ENCODE data around the gene CDYL.

CDYL gene

GRCh38 chr6:4973415-4973814 lies 197.2 kb downstream of the CDYL start:
- Histone ChIP-seq H3K9me3 (ENCODE audit: control insufficient read depth, insufficient read depth, low read length) (no peaks in the 10 kb centered on the region), H3K36me3 (ENCODE audit: insufficient read depth, low read length) (no peaks in the 10 kb centered on the region), H3K4me1 (ENCODE audit: insufficient read depth, low read length) (peaks cover 14% of the 10 kb centered on the region), H3K9ac (ENCODE audit: low read depth, low read length) (no peak overlapping the region)

- Histone ChIP-seq H3K4me1 (ENCODE audit: insufficient read depth, low read length) (peaks cover 14% of the 10 kb centered on the region), H3K9me3 (ENCODE audit: control insufficient read depth, insufficient read depth, low read length) (no peaks in the 10 kb centered on the region), H3K9ac (ENCODE audit: low read depth, low read length) (no peak overlapping the region), H3K36me3 (ENCODE audit: insufficient read depth, low read length) (no peaks in the 10 kb centered on the region)
Observed at GRCh38 chr6:4973982-4974745, 198.0 kb downstream of the CDYL start.

GRCh38 chr6:4974962-4975361 lies 198.8 kb downstream of the CDYL start:
- H3K36me3 ChIP-seq (ENCODE audit: insufficient read depth, low read length), result no peaks in the 10 kb centered on the region
- no peak overlapping the region for H3K9ac ChIP-seq (ENCODE audit: low read depth, low read length)
- H3K9me3 ChIP-seq (ENCODE audit: control insufficient read depth, insufficient read depth, low read length), result no peaks in the 10 kb centered on the region
- peaks cover 14% of the 10 kb centered on the region for H3K4me1 ChIP-seq (ENCODE audit: insufficient read depth, low read length)

GRCh38 chr6:4975506-4975905 lies 199.3 kb downstream of the CDYL start:
- Histone ChIP-seq H3K36me3 (ENCODE audit: insufficient read depth, low read length) (no peaks in the 10 kb centered on the region), H3K4me1 (ENCODE audit: insufficient read depth, low read length) (peaks cover 14% of the 10 kb centered on the region), H3K9me3 (ENCODE audit: control insufficient read depth, insufficient read depth, low read length) (no peaks in the 10 kb centered on the region), H3K9ac (ENCODE audit: low read depth, low read length) (no peak overlapping the region)

DNA sequence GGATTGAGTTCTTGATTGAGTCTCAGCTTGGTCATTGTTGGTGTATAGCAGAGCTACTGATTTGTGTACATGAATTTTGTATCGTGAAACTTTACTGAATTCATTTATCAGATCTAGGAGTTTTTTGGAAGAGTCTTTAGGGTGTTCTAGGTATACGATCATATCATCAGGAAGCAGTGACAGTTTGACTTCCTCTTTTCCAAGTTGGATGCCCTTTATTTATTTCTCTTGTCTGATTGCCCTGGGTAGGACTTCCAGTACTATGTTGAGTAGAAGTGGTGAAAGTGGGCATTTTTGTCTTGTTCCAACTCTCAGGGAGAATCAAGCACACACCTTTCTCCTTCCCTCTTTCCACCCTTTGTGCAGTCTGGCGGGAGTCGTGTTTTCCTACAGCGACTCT lies 201.3 kb downstream of the CDYL start:
- Histone ChIP-seq H3K4me1 (ENCODE audit: insufficient read depth, low read length) (peaks cover 14% of the 10 kb centered on the region), H3K9me3 (ENCODE audit: control insufficient read depth, insufficient read depth, low read length) (no peaks in the 10 kb centered on the region), H3K9ac (ENCODE audit: low read depth, low read length) (no peak overlapping the region), H3K36me3 (ENCODE audit: insufficient read depth, low read length) (no peaks in the 10 kb centered on the region)

DNA sequence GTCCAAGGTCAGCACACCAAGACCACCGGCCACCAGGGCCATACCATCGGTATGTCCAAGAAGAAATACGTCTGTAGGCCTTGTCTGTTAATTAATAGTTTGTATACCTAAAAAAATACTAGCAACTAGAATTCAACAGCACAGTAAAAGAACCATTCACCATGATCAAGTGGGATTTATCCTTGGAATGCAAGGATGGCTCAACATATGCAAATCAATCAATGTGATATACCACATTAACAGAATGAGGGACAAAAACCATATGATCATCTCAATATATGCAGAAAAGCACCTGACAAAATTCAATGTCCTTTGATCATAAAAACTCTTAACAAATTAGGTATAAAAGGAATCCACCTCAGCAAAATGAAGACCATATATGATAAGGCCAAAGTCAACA lies 203.2 kb downstream of the CDYL start:
- Histone ChIP-seq H3K4me1 (ENCODE audit: insufficient read depth, low read length) (peaks cover 3% of the 10 kb centered on the region), H3K36me3 (ENCODE audit: insufficient read depth, low read length) (no peaks in the 10 kb centered on the region), H3K9me3 (ENCODE audit: control insufficient read depth, insufficient read depth, low read length) (no peaks in the 10 kb centered on the region), H3K9ac (ENCODE audit: low read depth, low read length) (no peak overlapping the region)

DNA sequence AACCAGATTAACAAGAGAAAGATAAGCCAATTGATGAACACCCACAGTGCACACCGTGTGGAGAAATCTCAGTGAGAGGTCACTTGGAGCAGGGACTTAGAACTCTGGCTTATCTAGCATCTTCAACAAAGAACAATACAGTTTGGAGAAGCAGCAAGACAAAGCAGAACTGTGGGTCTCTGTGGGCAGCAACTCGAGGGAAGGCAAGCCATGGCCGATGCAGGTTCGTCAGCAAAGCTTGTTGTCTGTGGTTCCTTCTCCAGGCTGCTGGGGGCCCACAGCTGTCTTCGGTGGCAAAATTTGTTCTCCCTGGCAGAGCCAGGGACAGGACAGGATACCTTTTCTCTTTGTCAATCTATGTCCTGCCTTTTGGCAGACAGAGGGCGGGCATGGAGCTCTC lies 205.6 kb downstream of the CDYL start:
- Histone ChIP-seq H3K9me3 (ENCODE audit: control insufficient read depth, insufficient read depth, low read length) (no peaks in the 10 kb centered on the region), H3K36me3 (ENCODE audit: insufficient read depth, low read length) (no peaks in the 10 kb centered on the region), H3K4me1 (ENCODE audit: insufficient read depth, low read length) (no peaks in the 10 kb centered on the region), H3K9ac (ENCODE audit: low read depth, low read length) (no peak overlapping the region)

GRCh38 chr6:4983322-4983721 lies 207.1 kb downstream of the CDYL start:
- Histone ChIP-seq H3K9ac (ENCODE audit: low read depth, low read length) (no peak overlapping the region), H3K36me3 (ENCODE audit: insufficient read depth, low read length) (no peaks in the 10 kb centered on the region), H3K4me1 (ENCODE audit: insufficient read depth, low read length) (no peaks in the 10 kb centered on the region), H3K9me3 (ENCODE audit: control insufficient read depth, insufficient read depth, low read length) (no peaks in the 10 kb centered on the region)

- no peaks in the 10 kb centered on the region for H3K4me1 ChIP-seq (ENCODE audit: insufficient read depth, low read length)
- no peaks in the 10 kb centered on the region for H3K36me3 ChIP-seq (ENCODE audit: insufficient read depth, low read length)
- no peak overlapping the region for H3K9ac ChIP-seq (ENCODE audit: low read depth, low read length)
- no peaks in the 10 kb centered on the region for H3K9me3 ChIP-seq (ENCODE audit: control insufficient read depth, insufficient read depth, low read length)
Observed at GRCh38 chr6:4986999-4987398, 210.8 kb downstream of the CDYL start.

GRCh38 chr6:4987432-4987831 lies 211.2 kb downstream of the CDYL start:
- no peaks in the 10 kb centered on the region for H3K4me1 ChIP-seq (ENCODE audit: insufficient read depth, low read length)
- H3K9me3 ChIP-seq (ENCODE audit: control insufficient read depth, insufficient read depth, low read length), result no peaks in the 10 kb centered on the region
- no peak overlapping the region for H3K9ac ChIP-seq (ENCODE audit: low read depth, low read length)
- H3K36me3 ChIP-seq (ENCODE audit: insufficient read depth, low read length), result no peaks in the 10 kb centered on the region

- no peak overlapping the region for H3K9ac ChIP-seq (ENCODE audit: low read depth, low read length)
- H3K36me3 ChIP-seq (ENCODE audit: insufficient read depth, low read length), result no peaks in the 10 kb centered on the region; the same call in 1 of the 2 replicates
- H3K9me3 ChIP-seq (ENCODE audit: control insufficient read depth, insufficient read depth, low read length), result no peaks in the 10 kb centered on the region
- H3K4me1 ChIP-seq (ENCODE audit: insufficient read depth, low read length), result no peaks in the 10 kb centered on the region
Observed at GRCh38 chr6:4994741-4995140, 218.5 kb downstream of the CDYL start.

DNA sequence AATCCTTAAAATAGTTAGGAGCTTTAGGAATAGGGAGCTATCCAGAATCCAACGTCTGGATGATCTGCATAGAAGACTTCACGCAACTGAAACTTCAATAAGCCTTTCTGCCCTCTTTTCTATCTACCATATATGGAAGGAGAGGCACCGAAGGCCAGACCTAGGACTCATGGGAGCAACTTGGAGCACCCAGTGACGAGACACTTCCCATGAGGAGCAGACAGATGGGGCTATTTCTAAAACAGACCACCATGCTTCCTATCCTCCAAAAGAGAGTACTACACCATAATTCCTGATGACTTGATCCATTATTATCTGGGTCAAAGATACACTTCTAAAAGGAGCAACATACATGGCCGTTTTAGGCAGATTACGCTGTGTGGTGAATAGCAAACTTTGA lies 221.7 kb downstream of the CDYL start:
- H3K9ac ChIP-seq (ENCODE audit: low read depth, low read length), result no peak overlapping the region
- H3K36me3 ChIP-seq (ENCODE audit: insufficient read depth, low read length), result no peaks in the 10 kb centered on the region; the same call in 1 of the 2 replicates
- H3K9me3 ChIP-seq (ENCODE audit: control insufficient read depth, insufficient read depth, low read length), result 0 out of 2 replicates have a peak, but pooled peaks cover 3% of the 10 kb centered on the region
- H3K4me1 ChIP-seq (ENCODE audit: insufficient read depth, low read length), result no peaks in the 10 kb centered on the region

DNA sequence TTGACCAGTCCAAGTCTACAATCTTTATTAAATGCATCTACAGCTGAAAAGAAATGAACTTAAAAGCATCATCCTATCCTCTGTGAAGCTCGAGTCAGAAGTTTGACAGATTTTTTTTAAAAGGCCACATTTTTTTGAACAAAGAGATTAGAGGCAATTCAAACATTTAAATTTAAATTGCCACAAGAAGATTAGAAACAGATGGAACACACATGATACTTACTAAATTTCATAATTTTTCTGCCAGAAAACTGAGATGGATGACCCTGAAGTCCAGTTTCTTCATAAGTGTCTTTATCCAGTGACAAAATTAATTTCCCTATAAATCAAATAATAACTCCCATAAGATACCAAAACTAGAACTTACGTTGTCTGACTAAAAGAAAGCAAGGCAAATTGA lies 223.4 kb downstream of the CDYL start:
- H3K9me3 ChIP-seq (ENCODE audit: control insufficient read depth, insufficient read depth, low read length), result 0 out of 2 replicates have a peak, but pooled peaks cover 3% of the 10 kb centered on the region
- no peaks in the 10 kb centered on the region; the same call in 1 of the 2 replicates for H3K4me1 ChIP-seq (ENCODE audit: insufficient read depth, low read length)
- no peak overlapping the region for H3K9ac ChIP-seq (ENCODE audit: low read depth, low read length)
- no peaks in the 10 kb centered on the region; the same call in 1 of the 2 replicates for H3K36me3 ChIP-seq (ENCODE audit: insufficient read depth, low read length)

DNA sequence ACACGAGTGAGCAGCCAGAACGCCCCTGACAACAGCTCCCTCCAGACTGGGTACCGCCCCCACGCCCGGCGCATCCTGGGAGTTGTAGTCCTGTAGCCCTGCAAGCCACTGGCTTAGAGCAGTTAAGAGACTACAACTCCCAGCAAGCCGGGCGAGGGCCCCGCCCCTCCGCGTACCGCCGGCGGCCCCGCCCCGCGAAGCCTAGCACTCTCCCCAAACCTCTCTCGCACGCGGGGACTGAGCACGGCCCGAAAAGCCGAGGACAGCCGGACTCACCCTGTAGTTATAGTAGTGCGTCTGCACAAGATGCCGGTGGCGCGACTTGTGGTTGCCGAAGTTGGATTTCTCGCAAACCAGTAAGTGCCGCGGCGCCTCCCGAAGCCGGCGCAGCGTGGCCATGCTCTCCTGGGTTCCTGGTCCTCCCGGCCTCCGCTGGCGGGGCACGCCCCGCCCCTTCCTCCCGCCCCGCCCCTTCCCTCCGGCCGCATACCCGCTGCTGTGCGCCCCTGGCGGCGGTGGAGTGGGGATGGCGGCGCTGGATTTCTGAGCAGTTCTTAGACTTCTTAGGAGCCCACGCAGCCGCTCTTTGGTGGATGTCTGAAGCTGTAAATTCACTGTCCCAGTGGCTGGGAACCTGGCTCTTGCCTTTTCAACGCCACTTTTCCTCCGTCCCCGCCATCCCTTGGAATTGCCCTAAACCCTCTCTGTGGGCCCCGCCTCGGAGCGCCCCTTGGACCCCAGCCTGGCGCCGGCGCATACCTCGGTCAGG lies 227.6 kb downstream of the CDYL start, which contains the start of gene RPP40:
Gene RPP40 (minus strand): TSS at position 434 of the 769 bp plus-strand sequence. CDS start 35 bp downstream, at position 399.
- H3K9ac ChIP-seq (ENCODE audit: low read depth, low read length), result peak within 1 kb of the TSS; percentile 92
- H3K9me3 ChIP-seq (ENCODE audit: control insufficient read depth, insufficient read depth, low read length), result 0 out of 2 replicates have a peak, but pooled peaks cover 3% of the 10 kb centered on the region
- H3K36me3 ChIP-seq (ENCODE audit: insufficient read depth, low read length), result no peaks in the 10 kb centered on the region; the same call in 1 of the 2 replicates
- H3K4me1 ChIP-seq (ENCODE audit: insufficient read depth, low read length), result no peaks in the 10 kb centered on the region; the same call in 1 of the 2 replicates
